H1 (cell line): Measurements from ENCODE around the gene LCN12. TPM values are rescaled to one million over a fixed set of nuclear protein-coding genes. Genes with fewer than 3 reads are reported as not detected.

Experiments used
- CTCF ChIA-PET: fragments of 300-600 bp; sonication (Branson Sonifier 250); formaldehyde crosslinking; loops from one replicate; lab custom pipeline; 2021; ENCODE audit not compliant: partially characterized antibody; lab: Charles Lee
- POLR2A ChIA-PET: fragments of 300-600 bp; sonication (Branson Sonifier 250); formaldehyde crosslinking; loops from one replicate; lab custom pipeline; 2021; ENCODE audit warnings: inconsistent platforms; ENCODE audit not compliant: partially characterized antibody; lab: Charles Lee
- DNase-seq, 2 experiments: peaks; one replicate each; pipeline versions ENCODE4 v3.0.0 to v3.0.0-alpha.2; 2010 to 2022; ENCODE audit warnings: low spot score in 2 of 2, low read depth in 1 of 2, mixed read lengths in 1 of 2
- FAIRE-seq: peaks from 2 replicates; lab custom pipeline; 2011; peaks lifted over from hg19 to GRCh38; lab: Jason Lieb, UNC
- H2AFZ ChIP-seq: 2 replicates; pipeline ENCODE4 v1.8.1; 2012; ENCODE audit warnings: low read length, inconsistent platforms
- H2AK5ac ChIP-seq: 2 replicates; pipeline ENCODE4 v1.6.1; 2013; ENCODE audit warnings: low read depth, low read length
- H2BK120ac ChIP-seq: replicated peaks from 2 replicates; pipeline ENCODE3; 2013; ENCODE audit warnings: low read depth, low read length, inconsistent platforms
- H2BK12ac ChIP-seq: 2 replicates; pipeline ENCODE4 v1.6.1; 2013; ENCODE audit warnings: low read depth, low read length
- H2BK15ac ChIP-seq: 2 replicates; pipeline ENCODE4 v1.6.1; 2013; ENCODE audit warnings: low read length
- H2BK20ac ChIP-seq: 2 replicates; pipeline ENCODE4 v1.6.1; 2013; ENCODE audit warnings: low read length
- H2BK5ac ChIP-seq: 2 replicates; pipeline ENCODE4 v1.6.1; 2013; ENCODE audit warnings: low read depth, low read length
- H3K14ac ChIP-seq: 2 replicates; pipeline ENCODE4 v1.6.1; 2013; ENCODE audit warnings: inconsistent platforms; ENCODE audit not compliant: insufficient read length
- H3K18ac ChIP-seq: 2 replicates; pipeline ENCODE4 v1.6.1; 2013; ENCODE audit warnings: low read length; ENCODE audit errors: extremely low read depth
- H3K23ac ChIP-seq: 2 replicates; pipeline ENCODE4 v1.6.1; 2013; ENCODE audit warnings: inconsistent platforms; ENCODE audit not compliant: insufficient read length
- H3K23me2 ChIP-seq: 2 replicates; pipeline ENCODE4 v1.6.1; 2013; ENCODE audit warnings: low read depth, low read length
- H3K27ac ChIP-seq: 2 replicates; pipeline ENCODE4 v1.6.1; 2011; ENCODE audit warnings: low read depth, low read length, inconsistent platforms
- H3K27me3 ChIP-seq, 4 experiments: replicated peaks in 1 of 4; 1 replicate in 1 of 4; 2 replicates in 3 of 4; pipeline versions ENCODE4 v1.6.1 to v1.8.1; 2011 to 2013; ENCODE audit warnings: low read length in 3 of 4, mild to moderate bottlenecking in 3 of 4, inconsistent platforms in 2 of 4, mixed read lengths in 2 of 4, moderate library complexity in 1 of 4; ENCODE audit not compliant: control insufficient read depth in 3 of 4, insufficient read depth in 3 of 4; ENCODE audit errors: extremely low read depth in 1 of 4
- H3K36me3 ChIP-seq, 4 experiments: 2 replicates each; pipeline versions ENCODE4 v1.6.1 to v1.8.1; 2011 to 2013; ENCODE audit warnings: mild to moderate bottlenecking in 4 of 4, low read length in 3 of 4, moderate library complexity in 2 of 4, control low read depth in 1 of 4, inconsistent platforms in 1 of 4; ENCODE audit not compliant: insufficient read depth in 4 of 4, control insufficient read depth in 2 of 4
- H3K4ac ChIP-seq: replicated peaks from 2 replicates; pipeline ENCODE3; 2013; ENCODE audit warnings: low read length, low read depth, mixed read lengths, inconsistent platforms; ENCODE audit not compliant: insufficient read length
- H3K4me1 ChIP-seq, 4 experiments: replicated peaks in 1 of 4; 1 replicate in 1 of 4; 2 replicates in 3 of 4; pipeline versions ENCODE4 v1.6.1 to v1.8.1; 2011 to 2013; ENCODE audit warnings: low read length in 3 of 4, inconsistent platforms in 2 of 4, mixed read lengths in 1 of 4; ENCODE audit not compliant: insufficient read depth in 4 of 4, control insufficient read depth in 3 of 4
- H3K4me2 ChIP-seq, 2 experiments: 2 replicates each; pipeline versions ENCODE4 v1.6.1 to v1.8.1; 2011 to 2013; ENCODE audit warnings: low read depth in 2 of 2, low read length in 2 of 2, control low read depth in 1 of 2, inconsistent platforms in 1 of 2, mild to moderate bottlenecking in 1 of 2; ENCODE audit not compliant: insufficient read depth in 1 of 2
- H3K4me3 ChIP-seq, 4 experiments: fragments of 200-600, 300-600 bp in 1 of 4; sonication (generic), shearing (Covaris generic), sonication (Bioruptor Twin) in 1 of 4; 2 replicates each; pipeline versions ENCODE4 v1.5.1 to v1.8.1; 2011 to 2016; ENCODE audit warnings: low read length in 4 of 4, low read depth in 3 of 4, control low read depth in 2 of 4, inconsistent platforms in 2 of 4, mild to moderate bottlenecking in 2 of 4, mixed read lengths in 1 of 4, moderate library complexity in 1 of 4; ENCODE audit not compliant: insufficient read depth in 2 of 4; ENCODE audit errors: extremely low read depth in 1 of 4
- H3K56ac ChIP-seq: replicated peaks from 2 replicates; pipeline ENCODE3; 2013; ENCODE audit warnings: low read depth, mild to moderate bottlenecking, mixed read lengths, low read length, inconsistent platforms; ENCODE audit not compliant: insufficient read length
- H3K79me1 ChIP-seq: 2 replicates; pipeline ENCODE4 v1.6.1; 2013; ENCODE audit warnings: low read depth, low read length, control low read depth
- H3K79me2 ChIP-seq, 2 experiments: 2 replicates each; pipeline versions ENCODE4 v1.6.1 to v1.8.1; 2012 to 2013; ENCODE audit warnings: low read length in 2 of 2, mild to moderate bottlenecking in 2 of 2, inconsistent platforms in 1 of 2; ENCODE audit not compliant: insufficient read depth in 2 of 2, control insufficient read depth in 1 of 2
- H3K9ac ChIP-seq, 4 experiments: replicated peaks in 1 of 4; 1 replicate in 1 of 4; 2 replicates in 3 of 4; pipeline versions ENCODE4 v1.6.1 to v1.8.1; 2011 to 2013; ENCODE audit warnings: low read depth in 3 of 4, low read length in 3 of 4, control low read depth in 2 of 4, mild to moderate bottlenecking in 2 of 4, moderate library complexity in 2 of 4, inconsistent platforms in 1 of 4; ENCODE audit errors: extremely low read depth in 1 of 4
- H3K9me3 ChIP-seq, 2 experiments: 2 replicates each; pipeline versions ENCODE4 v1.6.1 to v1.8.1; 2012 to 2013; ENCODE audit warnings: mild to moderate bottlenecking in 2 of 2, moderate library complexity in 2 of 2, control low read depth in 1 of 2, inconsistent platforms in 1 of 2, low read depth in 1 of 2, low read length in 1 of 2, mixed read lengths in 1 of 2; ENCODE audit not compliant: insufficient read depth in 2 of 2
- H4K20me1 ChIP-seq, 2 experiments: replicated peaks in 1 of 2; 2 replicates each; pipeline versions ENCODE3 to v1.8.1; 2011 to 2013; ENCODE audit warnings: inconsistent platforms in 2 of 2, low read length in 2 of 2, mild to moderate bottlenecking in 1 of 2; ENCODE audit not compliant: insufficient read depth in 2 of 2, control insufficient read depth in 1 of 2
- H4K5ac ChIP-seq: 2 replicates; pipeline ENCODE4 v1.6.1; 2013; ENCODE audit warnings: low read length, low read depth, mixed read lengths, inconsistent platforms; ENCODE audit not compliant: insufficient read length
- H4K8ac ChIP-seq: 2 replicates; pipeline ENCODE4 v1.8.0; 2013; ENCODE audit warnings: mild to moderate bottlenecking, moderate library complexity, low read length, inconsistent platforms; ENCODE audit not compliant: insufficient read depth; ENCODE audit errors: extremely low read depth
- H4K91ac ChIP-seq: replicated peaks from 2 replicates; pipeline ENCODE3; 2013; ENCODE audit warnings: low read length, mixed read lengths, inconsistent platforms; ENCODE audit not compliant: insufficient read length
- BACH1 ChIP-seq: IDR thresholded peaks from 2 replicates; pipeline ENCODE4 v1.6.1; 2012; ENCODE audit warnings: low read length, improper control_type of control experiment
- CBX5 ChIP-seq: fragments of 300-800, 300-1000 bp; sonication (generic); IDR thresholded peaks from 2 replicates; pipeline ENCODE4 v1.7.1; 2016; ENCODE audit warnings: antibody characterized with exemption, low read length, low read depth
- CBX8 ChIP-seq: fragments of 300-800, 300-1000 bp; sonication (generic); IDR thresholded peaks from 2 replicates; pipeline ENCODE4 v1.7.1; 2016; ENCODE audit warnings: low read depth, low read length, borderline replicate concordance
- CHD2 ChIP-seq: IDR thresholded peaks from 2 replicates; pipeline ENCODE4 v1.6.1; 2012; ENCODE audit warnings: low read length, improper control_type of control experiment
- HDAC2 ChIP-seq, 2 experiments: fragments of 300-600 bp in 1 of 2; sonication (generic) in 1 of 2; IDR thresholded peaks; 2 replicates each; pipeline ENCODE4 v1.6.1; 2011 to 2012; ENCODE audit warnings: low read depth in 2 of 2, low read length in 2 of 2, mild to moderate bottlenecking in 2 of 2, moderate library complexity in 2 of 2, borderline replicate concordance in 1 of 2, inconsistent platforms in 1 of 2
- KDM5A ChIP-seq: fragments of 200-600 bp; IDR thresholded peaks from 2 replicates; pipeline ENCODE4 v1.7.1; 2012; ENCODE audit warnings: mild to moderate bottlenecking, low read length, inconsistent platforms, mixed read lengths
- MAFK ChIP-seq: IDR thresholded peaks from 2 replicates; pipeline ENCODE4 v1.6.1; 2012; ENCODE audit warnings: low read depth, mild to moderate bottlenecking, improper control_type of control experiment, low read length
- RFX5 ChIP-seq: IDR thresholded peaks from 2 replicates; pipeline ENCODE4 v1.6.1; 2011; ENCODE audit warnings: low read depth, low read length, improper control_type of control experiment, borderline replicate concordance
- RXRA ChIP-seq: IDR thresholded peaks from 2 replicates; pipeline ENCODE4 v1.6.1; 2011; ENCODE audit warnings: low read depth, mild to moderate bottlenecking, low read length, moderate library complexity; ENCODE audit not compliant: insufficient read depth
- SP1 ChIP-seq: IDR thresholded peaks from 2 replicates; pipeline ENCODE4 v1.6.1; 2011; ENCODE audit warnings: low read depth, low read length
- ZNF274 ChIP-seq: IDR thresholded peaks from 2 replicates; pipeline ENCODE4 v1.7.0; 2012; ENCODE audit warnings: low read length, borderline replicate concordance; ENCODE audit errors: extremely low read depth
- WGBS, 2 experiments: shearing (Covaris generic) in 1 of 2; methylation state at CpG; one replicate each; pipeline versions ENCODE4 v1.1.6 to v1.1.7; 2013 to 2015; ENCODE audit warnings: low lambda C conversion rate in 2 of 2, mixed read lengths in 2 of 2, inconsistent platforms in 1 of 2, low coverage in 1 of 2, missing lambda C conversion rate in 1 of 2; ENCODE audit not compliant: insufficient replicate concordance in 2 of 2, insufficient coverage in 1 of 2, insufficient read length in 1 of 2; ENCODE audit errors: extremely low coverage in 1 of 2, missing lambda C conversion rate in 1 of 2; 5-methylcytosine and 5-hydroxymethylcytosine counted together
- polyA plus RNA-seq, 7 experiments: library from polyadenylated mRNA; depleted of rRNA in 3 of 7; stranded (reverse) in 5 of 7; unstranded in 2 of 7; fragments of >200 nt in 5 of 7; fragments of 200-250 nt in 2 of 7; gene quantifications; 1 replicate in 5 of 7; 2 replicates in 1 of 7; 4 replicates in 1 of 7; pipeline versions ENCODE4 v1.2.1 to v1.2.3, GENCODE V29; 2011 to 2013; ENCODE audit warnings: missing spikeins in 2 of 7, mixed read lengths in 2 of 7
- total RNA-seq: library from RNA; stranded (reverse); fragmentation: NEBNext Ultra II Directional; extraction: Animal tissue kit (Norgen Biotek cat#: 25700); gene quantifications from 2 replicates; pipeline ENCODE4 v1.2.1, GENCODE V29; 2021
- TF ChIP-seq, protein P1 (sequence below): IDR thresholded peaks from 2 replicates; pipeline ENCODE4 v1.6.1; 2012; ENCODE audit warnings: inconsistent platforms
- TF ChIP-seq, protein P2 (sequence below): IDR thresholded peaks from 2 replicates; pipeline ENCODE4 v1.6.1; 2011; ENCODE audit warnings: low read length, improper control_type of control experiment

Gene LCN12
- total and polyA plus RNA-seq, 2 of the 8 experiments (the other 6 are each of a cell fraction or from before 2014, with no cell fraction given): 1.1 to 1.7 TPM

DNA sequence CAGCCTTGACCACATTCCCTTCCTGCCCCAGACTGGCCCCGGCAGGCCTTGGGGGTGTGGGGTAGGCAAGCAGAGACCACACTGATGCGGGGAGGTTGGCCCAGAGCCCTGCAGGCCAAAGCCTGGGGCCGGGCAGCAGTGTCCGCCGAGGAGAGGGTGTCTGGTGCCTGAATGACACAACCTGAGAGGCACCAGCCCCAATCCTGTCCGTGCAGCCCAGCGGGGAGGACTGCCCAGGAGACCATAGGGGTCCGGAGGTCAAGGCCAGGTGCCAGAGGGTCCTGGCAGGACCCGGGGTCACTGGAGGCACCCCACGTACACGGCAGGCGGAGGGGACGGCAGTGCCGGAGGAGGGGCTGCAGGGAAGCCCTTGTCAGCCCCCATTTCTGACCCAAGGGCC, 19.7 kb downstream of the LCN12 start:
- no peak for FAIRE-seq
- CTCF ChIA-PET: interaction anchor here (1.3 to 9.4 kb wide), 5 partner anchors 11 to 64 kb away, joined by 5 to 38 read pairs (median 26); partner anchors contain the start of gene C8G
- H2BK12ac ChIP-seq: no peak overlapping the region
- no peak for TF ChIP-seq CHD2
- TF ChIP-seq, protein P1, sequence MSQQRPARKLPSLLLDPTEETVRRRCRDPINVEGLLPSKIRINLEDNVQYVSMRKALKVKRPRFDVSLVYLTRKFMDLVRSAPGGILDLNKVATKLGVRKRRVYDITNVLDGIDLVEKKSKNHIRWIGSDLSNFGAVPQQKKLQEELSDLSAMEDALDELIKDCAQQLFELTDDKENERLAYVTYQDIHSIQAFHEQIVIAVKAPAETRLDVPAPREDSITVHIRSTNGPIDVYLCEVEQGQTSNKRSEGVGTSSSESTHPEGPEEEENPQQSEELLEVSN: no peak
- TF ChIP-seq MAFK: no peak
- TF ChIP-seq KDM5A: no peak
- TF ChIP-seq RXRA: no peak
- no peak for TF ChIP-seq SP1
- TF ChIP-seq ZNF274: no peak
- no peak for TF ChIP-seq RFX5
- TF ChIP-seq CBX8: no peak
- TF ChIP-seq, protein P2, sequence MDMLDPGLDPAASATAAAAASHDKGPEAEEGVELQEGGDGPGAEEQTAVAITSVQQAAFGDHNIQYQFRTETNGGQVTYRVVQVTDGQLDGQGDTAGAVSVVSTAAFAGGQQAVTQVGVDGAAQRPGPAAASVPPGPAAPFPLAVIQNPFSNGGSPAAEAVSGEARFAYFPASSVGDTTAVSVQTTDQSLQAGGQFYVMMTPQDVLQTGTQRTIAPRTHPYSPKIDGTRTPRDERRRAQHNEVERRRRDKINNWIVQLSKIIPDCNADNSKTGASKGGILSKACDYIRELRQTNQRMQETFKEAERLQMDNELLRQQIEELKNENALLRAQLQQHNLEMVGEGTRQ: no peak
- no peak for TF ChIP-seq HDAC2 (IDR thresholded peaks at IDR 0.05; ENCODE audit: borderline replicate concordance in 1 of 2, low read depth in 2 of 2, low read length in 2 of 2)
- TF ChIP-seq BACH1: no peak
- no peak for TF ChIP-seq CBX5

More for the DNA sequence above, 19.7 kb downstream of the LCN12 start:
- Histone ChIP-seq H3K27ac (no peak overlapping the region), H4K91ac (no peak overlapping the region), H2BK15ac (no peak overlapping the region), H3K4me2 (no peak overlapping the region), H2BK20ac (no peak overlapping the region), H3K27me3 (no peaks in the 10 kb centered on the region), H3K79me2 (no peaks in the 10 kb centered on the region), H2BK120ac (no peak overlapping the region), H2BK5ac (no peak overlapping the region), H3K9ac (no peak overlapping the region), H3K23ac (no peak overlapping the region), H3K79me1 (no peaks in the 10 kb centered on the region), H3K4me3 (no peak overlapping the region), H4K5ac (no peak overlapping the region), H3K36me3 (no peaks in the 10 kb centered on the region), H4K20me1 (no peaks in the 10 kb centered on the region), H4K8ac (no peak overlapping the region), H3K14ac (no peak overlapping the region), H2AK5ac (no peak overlapping the region), H3K18ac (no peak overlapping the region), H2AFZ (no peak overlapping the region), H3K9me3 (no peaks in the 10 kb centered on the region), H3K4ac (no peak overlapping the region), H3K23me2 (no peaks in the 10 kb centered on the region), H3K4me1 (no peaks in the 10 kb centered on the region), H3K56ac (no peak overlapping the region)
- POLR2A ChIA-PET: no interaction called here
- 89% methylated on average over 12 of the region's 14 CpGs; no CpG with 5 or more reads in 1 of the 2 experiments for WGBS, 2 experiments
- DNase-seq: no peak
